ENCODE data around the gene SORBS2. TPM values are rescaled to one million over a fixed set of nuclear protein-coding genes. Genes with fewer than 3 reads are reported as not detected.

SORBS2 gene
- total and polyA plus RNA-seq, 2 of the 8 experiments (the other 6 are each of a cell fraction or from before 2014, with no cell fraction given), result 73.0 to 87.1 TPM

GRCh38 chr4:185710487-185710995, 101.5 kb downstream of the SORBS2 start:
- Histone ChIP-seq H3K56ac (replicated peaks; ENCODE audit: insufficient read length, low read depth, low read length) (no peak overlapping the region), H3K4ac (replicated peaks; ENCODE audit: insufficient read length, low read depth, low read length) (peak overlapping the region; percentile 59), H3K27me3 (replicated peaks in 1 of 4; ENCODE audit: control insufficient read depth in 3 of 4, extremely low read depth in 1 of 4, insufficient read depth in 3 of 4, low read length in 3 of 4) (no peaks in the 10 kb centered on the region), H2AFZ (ENCODE audit: low read length) (no peak overlapping the region), H2BK12ac (ENCODE audit: low read depth, low read length) (no peak overlapping the region), H3K79me1 (ENCODE audit: low read depth, low read length) (no peaks in the 10 kb centered on the region), H2BK5ac (ENCODE audit: low read depth, low read length) (0 out of 2 replicates have a peak overlapping the region, but pooled peaks have one; percentile 10), H3K9ac (replicated peaks in 1 of 4; ENCODE audit: extremely low read depth in 1 of 4, low read depth in 3 of 4, low read length in 3 of 4) (no peak overlapping the region), H3K14ac (ENCODE audit: insufficient read length) (no peak overlapping the region), H3K23me2 (ENCODE audit: low read depth, low read length) (no peaks in the 10 kb centered on the region), H3K9me3 (ENCODE audit: insufficient read depth in 2 of 2, low read depth in 1 of 2, low read length in 1 of 2) (peaks cover 6 to 8% of the 10 kb centered on the region in 2 experiments; a peak in 2 of 4 replicates), H4K91ac (replicated peaks; ENCODE audit: insufficient read length, low read length) (no peak overlapping the region), H3K79me2 (ENCODE audit: control insufficient read depth in 1 of 2, insufficient read depth in 2 of 2, low read length in 2 of 2) (no peaks in the 10 kb centered on the region), H3K4me1 (replicated peaks in 1 of 4; ENCODE audit: control insufficient read depth in 3 of 4, insufficient read depth in 4 of 4, low read length in 3 of 4) (peaks cover 0 to 3% (median 0%) of the 10 kb centered on the region in 4 experiments; a peak in 2 of 7 replicates), H4K20me1 (replicated peaks in 1 of 2; ENCODE audit: control insufficient read depth in 1 of 2, insufficient read depth in 2 of 2, low read length in 2 of 2) (no peaks in the 10 kb centered on the region), H3K4me2 (ENCODE audit: insufficient read depth in 1 of 2, low read depth in 2 of 2, low read length in 2 of 2) (no peak overlapping the region), H3K4me3 (ENCODE audit: extremely low read depth in 1 of 4, insufficient read depth in 2 of 4, low read depth in 3 of 4, low read length in 4 of 4) (no peak overlapping the region), H3K18ac (ENCODE audit: extremely low read depth, low read length) (no peak overlapping the region), H2BK15ac (ENCODE audit: low read length) (no peak overlapping the region), H3K23ac (ENCODE audit: insufficient read length) (no peak overlapping the region), H2BK20ac (ENCODE audit: low read length) (no peak overlapping the region), H3K36me3 (ENCODE audit: control insufficient read depth in 2 of 4, insufficient read depth in 4 of 4, low read length in 3 of 4) (peaks cover 0 to 6% (median 0%) of the 10 kb centered on the region in 4 experiments; a peak in 2 of 8 replicates), H3K27ac (ENCODE audit: low read depth, low read length) (no peak overlapping the region), H2AK5ac (ENCODE audit: low read depth, low read length) (no peak overlapping the region), H4K5ac (ENCODE audit: insufficient read length, low read depth, low read length) (no peak overlapping the region), H4K8ac (ENCODE audit: extremely low read depth, insufficient read depth, low read length) (no peak overlapping the region; the same call in 1 of the 2 replicates), H2BK120ac (replicated peaks; ENCODE audit: low read depth, low read length) (peak overlapping the region; percentile 56)
- ChIA-PET CTCF (ENCODE audit: partially characterized antibody) (interaction anchor here (0.9 to 1.5 kb wide), 4 partner anchors 12 to 311 kb away, joined by 4 read pairs; no protein-coding TSS in a partner anchor), POLR2A (ENCODE audit: partially characterized antibody) (no interaction called here)
- FAIRE-seq, result no peak
- no peak for DNase-seq (ENCODE audit: low read depth in 1 of 2, low spot score in 2 of 2)
- 81% methylated on average over 11 of the region's 11 CpGs; no CpG with 5 or more reads in 1 of the 2 experiments for WGBS, 2 experiments (ENCODE audit: extremely low coverage in 1 of 2, insufficient coverage in 1 of 2, insufficient read length in 1 of 2, insufficient replicate concordance in 2 of 2, low coverage in 1 of 2, low lambda C conversion rate in 2 of 2, missing lambda C conversion rate in 1 of 2)
- no peak for TF ChIP-seq RXRA (IDR thresholded peaks at IDR 0.05; ENCODE audit: insufficient read depth, low read depth, low read length)
- TF ChIP-seq BCL11A (IDR thresholded peaks at IDR 0.05; ENCODE audit: low read depth in 2 of 2, low read length in 2 of 2), result no peak
- no peak for TF ChIP-seq SIX5 (IDR thresholded peaks at IDR 0.05; ENCODE audit: low read depth, low read length)
- TF ChIP-seq HDAC6 (IDR thresholded peaks at IDR 0.05; ENCODE audit: low read depth, low read length), result no peak
- no peak for TF ChIP-seq CBX5 (IDR thresholded peaks at IDR 0.05; ENCODE audit: low read depth, low read length)
- no peak for TF ChIP-seq JUN (IDR thresholded peaks at IDR 0.05; ENCODE audit: low read depth, low read length)
- no peak for TF ChIP-seq PHF8 (conservative IDR thresholded peaks at IDR 0.05; ENCODE audit: low read depth, low read length)
- TF ChIP-seq USF2 (IDR thresholded peaks at IDR 0.05; ENCODE audit: low read length), result no peak
- TF ChIP-seq KDM1A (IDR thresholded peaks at IDR 0.05; ENCODE audit: borderline replicate concordance, low read length), result no peak
- no peak for TF ChIP-seq SP4 (IDR thresholded peaks at IDR 0.05; ENCODE audit: low read length)
- TF ChIP-seq CTBP2 (IDR thresholded peaks at IDR 0.05; ENCODE audit: borderline replicate concordance, insufficient read depth, insufficient read length, low read length), result no peak
- TF ChIP-seq TBP (IDR thresholded peaks at IDR 0.05; ENCODE audit: low read depth, low read length), result no peak
- TF ChIP-seq JUND (IDR thresholded peaks at IDR 0.05; ENCODE audit: low read length), result no peak
